HG02943 (cell line): ENCODE results near the gene VWA3B.
"Not testable (repeated sequence)": the region's sequence is repeated elsewhere in the genome, so short reads cannot be mapped to it uniquely, and the experiment has no call there.

Experiments used
- ATAC-seq: cut with Tn5 transposase; IDR thresholded peaks from one replicate; pipeline ENCODE4 v1.9.1; 2021; ENCODE audit warnings: mild to moderate bottlenecking, low read depth, moderate library complexity; ENCODE audit not compliant: unreplicated experiment

VWA3B gene

GRCh38 chr2:98320171-98320570 lies 233.2 kb downstream of the VWA3B start:
- not testable (repeated sequence) for ATAC-seq

GRCh38 chr2:98324181-98324580 lies 237.2 kb downstream of the VWA3B start:
- ATAC-seq = no peak

GRCh38 chr2:98327776-98328175 lies 240.8 kb downstream of the VWA3B start:
- ATAC-seq = no peak

- ATAC-seq = no peak
Observed at GRCh38 chr2:98329549-98329948, 242.6 kb downstream of the VWA3B start.

- ATAC-seq = no peak
Observed at GRCh38 chr2:98332989-98333388, 246.0 kb downstream of the VWA3B start.

GRCh38 chr2:98333922-98334321 lies 247.0 kb downstream of the VWA3B start:
- ATAC-seq = no peak

GRCh38 chr2:98334439-98335078 lies 247.6 kb downstream of the VWA3B start:
- ATAC-seq = no peak

- ATAC-seq = no peak
Observed at GRCh38 chr2:98335271-98335670, 248.3 kb downstream of the VWA3B start.

GRCh38 chr2:98341241-98341640 lies 254.3 kb downstream of the VWA3B start:
- no peak for ATAC-seq

GRCh38 chr2:98343285-98343684 lies 256.3 kb downstream of the VWA3B start:
- no peak for ATAC-seq

GRCh38 chr2:98346311-98347236 lies 259.6 kb downstream of the VWA3B start, which contains the start of gene CNGA3:
Gene CNGA3, plus strand, starts transcription at chr2:98346456. Its CDS starts 23,520 bp downstream, at chr2:98369976.
- ATAC-seq = no peak

GRCh38 chr2:98347298-98348065 lies 260.5 kb downstream of the VWA3B start:
- ATAC-seq = no peak

- ATAC-seq = no peak
Observed at GRCh38 chr2:98348066-98348561, 261.1 kb downstream of the VWA3B start.

GRCh38 chr2:98350411-98350810 lies 263.4 kb downstream of the VWA3B start:
- no peak for ATAC-seq

- no peak for ATAC-seq
Observed at GRCh38 chr2:98355881-98356280, 268.9 kb downstream of the VWA3B start.

- ATAC-seq = no peak
Observed at GRCh38 chr2:98356729-98357128, 269.8 kb downstream of the VWA3B start.

GRCh38 chr2:98357849-98358248 lies 270.9 kb downstream of the VWA3B start:
- no peak for ATAC-seq

- no peak for ATAC-seq
Observed at GRCh38 chr2:98359986-98360385, 273.0 kb downstream of the VWA3B start.
